Measurements from ENCODE around the gene ANGPT4. TPM values are rescaled to one million over a fixed set of nuclear protein-coding genes. Genes with fewer than 3 reads are reported as not detected.

The ANGPT4 gene
- polyA plus RNA-seq, 3 donors, result 0.07 to 0.14 TPM; not detected in 1

- H3K4me3 ChIP-seq (replicated peaks in 1 of 3; ENCODE audit: low read depth in 2 of 3, low read length in 3 of 3), result no peak overlapping the region
- H3K27ac ChIP-seq (ENCODE audit: low read depth in 1 of 2, low read length in 2 of 2), result no peak overlapping the region
- Mint-ChIP-seq H3K4me1 (peaks cover 5% of the 10 kb centered on the region), H3K27me3 (ENCODE audit: low read depth in 3 of 3) (peaks cover 19 to 50% (median 46%) of the 10 kb centered on the region in 3 donors), H3K9me3 (peaks cover 5 to 16% (median 6%) of the 10 kb centered on the region in 7 donors), H3K36me3 (no peaks in the 10 kb centered on the region), H3K4me3 (no peak overlapping the region), H3K27ac (no peak overlapping the region)
- no peak overlapping the region for H3K4me2 ChIP-seq (replicated peaks; ENCODE audit: extremely low read depth, low read length, poor library complexity, severe bottlenecking)
- H3K9me3 ChIP-seq (replicated peaks in 1 of 2; ENCODE audit: control insufficient read depth in 1 of 2, insufficient read depth in 1 of 2, low read length in 2 of 2), result peaks cover 0 to 5% of the 10 kb centered on the region in 2 donors
- no peaks in the 10 kb centered on the region for H4K20me1 ChIP-seq (ENCODE audit: insufficient read depth, low read length)
- H3K27me3 ChIP-seq (ENCODE audit: control insufficient read depth in 2 of 2, insufficient read depth in 2 of 2, low read length in 2 of 2), result peaks cover 0 to 8% of the 10 kb centered on the region in 2 donors
- H2AFZ ChIP-seq (ENCODE audit: insufficient read depth, low read depth, low read length, poor library complexity, severe bottlenecking), result no peak overlapping the region
- no peak for TF ChIP-seq CTCF (IDR thresholded peaks at IDR 0.05)
- DNase-seq, result no peak
- peaks cover 0 to 2% of the 10 kb centered on the region in 2 donors for H3K4me1 ChIP-seq (ENCODE audit: control insufficient read depth in 1 of 2, insufficient read depth in 2 of 2, low read length in 2 of 2)
- WGBS (ENCODE audit: insufficient coverage), result 92% methylated on average over 7 of the region's 8 CpGs
- H3K36me3 ChIP-seq (replicated peaks in 1 of 2; ENCODE audit: control insufficient read depth in 1 of 2, insufficient read depth in 2 of 2, low read length in 2 of 2), result no peaks in the 10 kb centered on the region
- intact Hi-C loops (cut with micrococcal nuclease), result loop anchor here (10.0 kb wide), 1 partner anchor 67 kb away; no protein-coding TSS in a partner anchor
- H3K79me2 ChIP-seq (ENCODE audit: insufficient read depth, low read length), result no peaks in the 10 kb centered on the region
- no peak overlapping the region for H3K9ac ChIP-seq (ENCODE audit: insufficient read depth, low read length, poor library complexity, severe bottlenecking)
These were observed 36.2 kb upstream of the ANGPT4 start for GRCh38 chr20:952196-952795.

- no peak for TF ChIP-seq CTCF (IDR thresholded peaks at IDR 0.05)
- Histone ChIP-seq H3K79me2 (ENCODE audit: insufficient read depth, low read length) (no peaks in the 10 kb centered on the region), H3K27ac (ENCODE audit: low read depth in 1 of 2, low read length in 2 of 2) (no peak overlapping the region), H3K4me2 (replicated peaks; ENCODE audit: extremely low read depth, low read length, poor library complexity, severe bottlenecking) (no peak overlapping the region), H3K4me1 (ENCODE audit: control insufficient read depth in 1 of 2, insufficient read depth in 2 of 2, low read length in 2 of 2) (peaks cover 0 to 2% of the 10 kb centered on the region in 2 donors), H4K20me1 (ENCODE audit: insufficient read depth, low read length) (no peaks in the 10 kb centered on the region), H3K9ac (ENCODE audit: insufficient read depth, low read length, poor library complexity, severe bottlenecking) (no peak overlapping the region), H3K27me3 (ENCODE audit: control insufficient read depth in 2 of 2, insufficient read depth in 2 of 2, low read length in 2 of 2) (peaks cover 0 to 8% of the 10 kb centered on the region in 2 donors), H3K9me3 (replicated peaks in 1 of 2; ENCODE audit: control insufficient read depth in 1 of 2, insufficient read depth in 1 of 2, low read length in 2 of 2) (peaks cover 0 to 5% of the 10 kb centered on the region in 2 donors), H3K36me3 (replicated peaks in 1 of 2; ENCODE audit: control insufficient read depth in 1 of 2, insufficient read depth in 2 of 2, low read length in 2 of 2) (no peaks in the 10 kb centered on the region), H2AFZ (ENCODE audit: insufficient read depth, low read depth, low read length, poor library complexity, severe bottlenecking) (no peak overlapping the region), H3K4me3 (replicated peaks in 1 of 3; ENCODE audit: low read depth in 2 of 3, low read length in 3 of 3) (no peak overlapping the region)
- H3K9me3 Mint-ChIP-seq, result peaks cover 5 to 16% (median 6%) of the 10 kb centered on the region in 7 donors
- H3K4me3 Mint-ChIP-seq, result no peak overlapping the region
- no peaks in the 10 kb centered on the region for H3K36me3 Mint-ChIP-seq
- H3K4me1 Mint-ChIP-seq, result peaks cover 5% of the 10 kb centered on the region
- no peak overlapping the region for H3K27ac Mint-ChIP-seq
- intact Hi-C loops (cut with micrococcal nuclease), result loop anchor here (10.0 kb wide), 1 partner anchor 67 kb away; no protein-coding TSS in a partner anchor
- WGBS (ENCODE audit: insufficient coverage), result 88% methylated on average over 16 of the region's 21 CpGs
- DNase-seq, result no peak
- H3K27me3 Mint-ChIP-seq (ENCODE audit: low read depth in 3 of 3), result peaks cover 19 to 50% (median 45%) of the 10 kb centered on the region in 3 donors
These were observed 35.4 kb upstream of the ANGPT4 start for GRCh38 chr20:951384-952169.
